Neural cell (in vitro differentiated cells): Measurements from ENCODE around the gene MB21D2. TPM values are rescaled to one million over a fixed set of nuclear protein-coding genes. Genes with fewer than 3 reads are reported as not detected.

Source experiments
- H2AFZ ChIP-seq: fragments of 200-600, 300-800 bp; sonication (generic), shearing (Covaris generic); 2 replicates; pipeline ENCODE4 v1.6.0; 2014; ENCODE audit warnings: low read depth, mild to moderate bottlenecking, antibody characterized with exemption, low read length, moderate library complexity
- H3F3A ChIP-seq: fragments of 200-600 bp; shearing (Covaris generic); 2 replicates; pipeline ENCODE4 v1.6.1; 2016; ENCODE audit warnings: mild to moderate bottlenecking, moderate library complexity, mixed read lengths, antibody characterized with exemption, low read length; ENCODE audit not compliant: insufficient read depth, poor library complexity, severe bottlenecking
- H3K27ac ChIP-seq: fragments of 200-600, 300-800 bp; sonication (generic), shearing (Covaris generic); 2 replicates; pipeline ENCODE4 v1.5.1; 2014; ENCODE audit warnings: mild to moderate bottlenecking, low read length, moderate library complexity
- H3K27me3 ChIP-seq: fragments of 300-800, 200-600 bp; sonication (generic), shearing (Covaris generic); 2 replicates; pipeline ENCODE4 v1.6.0; 2014; ENCODE audit warnings: mild to moderate bottlenecking, low read depth, low read length, moderate library complexity; ENCODE audit not compliant: insufficient read depth
- H3K36me3 ChIP-seq: fragments of 300-800, 200-600 bp; sonication (generic), shearing (Covaris generic); 2 replicates; pipeline ENCODE4 v1.5.1; 2014; ENCODE audit warnings: mild to moderate bottlenecking, antibody characterized with exemption, low read length, moderate library complexity; ENCODE audit not compliant: insufficient read depth
- H3K4me2 ChIP-seq: fragments of 300-800, 200-600 bp; sonication (generic), shearing (Covaris generic); 2 replicates; pipeline ENCODE4 v1.6.0; 2014; ENCODE audit warnings: mild to moderate bottlenecking, low read length
- H3K4me3 ChIP-seq: fragments of 300-800, 200-600 bp; sonication (generic), shearing (Covaris generic); 2 replicates; pipeline ENCODE4 v1.5.1; 2014; ENCODE audit warnings: mild to moderate bottlenecking, low read length, moderate library complexity
- H3K79me2 ChIP-seq: fragments of 200-600 bp; shearing (Covaris generic); replicated peaks from 2 replicates; pipeline ENCODE4 v1.6.0; 2014; ENCODE audit warnings: mild to moderate bottlenecking, low read length, moderate library complexity; ENCODE audit not compliant: insufficient read depth
- H3K9ac ChIP-seq: fragments of 300-800, 200-600 bp; sonication (generic), shearing (Covaris generic); 2 replicates; pipeline ENCODE4 v1.6.1; 2016; ENCODE audit warnings: mild to moderate bottlenecking, low read length, mixed read lengths
- H3K9me2 ChIP-seq: fragments of 200-600 bp; shearing (Covaris generic); 2 replicates; pipeline ENCODE4 v1.6.1; 2016; ENCODE audit warnings: mild to moderate bottlenecking, low read length, mixed read lengths; ENCODE audit not compliant: insufficient read depth
- H3K9me3 ChIP-seq: fragments of 200-600, 300-800 bp; sonication (generic), shearing (Covaris generic); 2 replicates; pipeline ENCODE4 v1.6.1; 2016; ENCODE audit warnings: mild to moderate bottlenecking, mixed run types, low read length, moderate library complexity, mixed read lengths
- H4K20me1 ChIP-seq: fragments of 200-600 bp; shearing (Covaris generic); 2 replicates; pipeline ENCODE4 v1.6.1; 2016; ENCODE audit warnings: mild to moderate bottlenecking, mixed run types; ENCODE audit not compliant: insufficient read depth
- CTCF ChIP-seq: fragments of 450-650 bp; IDR thresholded peaks from 2 replicates; pipeline ENCODE4 v1.5.1; 2014; ENCODE audit warnings: antibody characterized with exemption, mild to moderate bottlenecking, moderate library complexity; ENCODE audit not compliant: poor library complexity, severe bottlenecking
- EP300 ChIP-seq: fragments of 450-650 bp; conservative IDR thresholded peaks from 2 replicates; pipeline ENCODE4 v1.6.1; 2014; ENCODE audit warnings: antibody characterized with exemption, mild to moderate bottlenecking, moderate library complexity; ENCODE audit not compliant: poor library complexity, severe bottlenecking
- EZH2 ChIP-seq: fragments of 200-600, 300-800 bp; shearing (Covaris generic), sonication (generic); IDR thresholded peaks from 2 replicates; pipeline ENCODE4 v1.6.1; 2014; ENCODE audit warnings: antibody characterized with exemption, low read length, borderline replicate concordance, mild to moderate bottlenecking; ENCODE audit not compliant: insufficient read depth, poor library complexity, severe bottlenecking
- MXI1 ChIP-seq: fragments of 450-650 bp; conservative IDR thresholded peaks from 2 replicates; pipeline ENCODE4 v1.6.1; 2014; ENCODE audit warnings: antibody characterized with exemption, mild to moderate bottlenecking; ENCODE audit not compliant: poor library complexity, severe bottlenecking
- POLR2AphosphoS5 ChIP-seq: IDR thresholded peaks from 2 replicates; pipeline ENCODE4 v1.6.1; 2012
- RAD21 ChIP-seq: fragments of 450-650 bp; conservative IDR thresholded peaks from 2 replicates; pipeline ENCODE4 v1.6.1; 2014; ENCODE audit warnings: antibody characterized with exemption, mild to moderate bottlenecking, moderate library complexity
- REST ChIP-seq: IDR thresholded peaks from 2 replicates; pipeline ENCODE4 v1.6.1; 2012; ENCODE audit warnings: borderline replicate concordance
- SMC3 ChIP-seq: fragments of 450-650 bp; conservative IDR thresholded peaks from 2 replicates; pipeline ENCODE4 v1.6.1; 2014; ENCODE audit warnings: antibody characterized with exemption, mild to moderate bottlenecking, moderate library complexity; ENCODE audit not compliant: poor library complexity
- TAF1 ChIP-seq: IDR thresholded peaks from 2 replicates; pipeline ENCODE4 v1.6.1; 2012; ENCODE audit warnings: low read depth
- polyA plus RNA-seq: library from polyadenylated mRNA; depleted of rRNA; stranded (reverse); fragments of >200 nt; gene quantifications from 2 replicates; pipeline ENCODE4 v1.2.3, GENCODE V29; 2014

MB21D2 gene
- polyA plus RNA-seq, 1 donor from 2014 or later, result 39.0 TPM

- peak overlapping the region; percentile 88 for H3K4me3 ChIP-seq
- H3K27me3 ChIP-seq, result no peaks in the 10 kb centered on the region
- peaks cover 4% of the 10 kb centered on the region for H3F3A ChIP-seq
- no peak overlapping the region for H2AFZ ChIP-seq
- H3K4me2 ChIP-seq, result peak overlapping the region; percentile 87
- no peaks in the 10 kb centered on the region for H3K9me2 ChIP-seq
- H3K27ac ChIP-seq, result no peak overlapping the region
- TF ChIP-seq RAD21, result no peak
- peaks cover 5% of the 10 kb centered on the region for H4K20me1 ChIP-seq
- peak overlapping the region; percentile 40 for H3K9ac ChIP-seq
- no peaks in the 10 kb centered on the region for H3K9me3 ChIP-seq
- H3K79me2 ChIP-seq, result peaks cover 54% of the 10 kb centered on the region
- H3K36me3 ChIP-seq, result no peaks in the 10 kb centered on the region
Measured at GRCh38 chr3:192915722-192916121, 1.9 kb downstream of the MB21D2 start.

- Histone ChIP-seq H3K9me2 (no peaks in the 10 kb centered on the region), H3K27me3 (no peaks in the 10 kb centered on the region), H3K9ac (peak overlapping the region; percentile 40), H3K4me2 (peak overlapping the region; percentile 87), H3K36me3 (no peaks in the 10 kb centered on the region), H3K79me2 (peaks cover 56% of the 10 kb centered on the region), H4K20me1 (peaks cover 5% of the 10 kb centered on the region), H3K4me3 (peak overlapping the region; percentile 88), H3K9me3 (no peaks in the 10 kb centered on the region), H3K27ac (no peak overlapping the region), H3F3A (peaks cover 4% of the 10 kb centered on the region), H2AFZ (no peak overlapping the region)
- TF ChIP-seq POLR2AphosphoS5 (no peak), TAF1 (no peak), EP300 (no peak), CTCF (peak; percentile 61), REST (no peak), SMC3 (peak; percentile 63), EZH2 (no peak), RAD21 (peak; percentile 61), MXI1 (peak; percentile 24)
Measured at GRCh38 chr3:192915304-192915703, 2.4 kb downstream of the MB21D2 start.

- Histone ChIP-seq H3K36me3 (no peaks in the 10 kb centered on the region), H3K27ac (no peak overlapping the region), H4K20me1 (peaks cover 5% of the 10 kb centered on the region), H3K27me3 (no peaks in the 10 kb centered on the region), H2AFZ (no peak overlapping the region), H3K9me3 (no peaks in the 10 kb centered on the region), H3K9me2 (no peaks in the 10 kb centered on the region), H3K79me2 (peaks cover 59% of the 10 kb centered on the region), H3K4me3 (peak overlapping the region; percentile 88), H3K4me2 (peak overlapping the region; percentile 87), H3K9ac (peak overlapping the region; percentile 40), H3F3A (peaks cover 4% of the 10 kb centered on the region)
- TF ChIP-seq SMC3 (no peak), REST (no peak), EP300 (no peak), MXI1 (no peak), POLR2AphosphoS5 (no peak), TAF1 (no peak), EZH2 (no peak)
Measured at GRCh38 chr3:192914848-192915247, 2.8 kb downstream of the MB21D2 start.
